HepG2 (cell line): ENCODE data around the gene SMKR1. TPM values are rescaled to one million over a fixed set of nuclear protein-coding genes. Genes with fewer than 3 reads are reported as not detected.

ENCODE experiments used
- ATAC-seq: fragments of 200-7000 bp; cut with Tn5 transposase; 3 replicates; pipeline ENCODE4 v1.9.1; 2020; ENCODE audit warnings: mild to moderate bottlenecking, moderate library complexity
- BruUV-seq: library from RNA; stranded (reverse); fragments of 400-500 nt; replicated peaks from 2 replicates; lab custom pipeline; 2021; lab: Mats Ljungman, UMichigan
- CTCF ChIA-PET: fragments of 300-600 bp; formaldehyde crosslinking; extraction: SDS; loops from one replicate; lab custom pipeline; 2021; ENCODE audit warnings: low total read pairs, inconsistent platforms, low intra/inter-chr PET ratio; lab: Yijun Ruan, JAX
- POLR2A ChIA-PET: fragments of 350-600 bp; sonication (Branson Sonifier 250); formaldehyde crosslinking; loops from one replicate; lab custom pipeline; 2020; ENCODE audit warnings: antibody characterized with exemption, inconsistent platforms; lab: Yijun Ruan, JAX
- DNase-seq: peaks from one replicate; pipeline ENCODE4 v3.0.0-alpha.2; 2015; ENCODE audit warnings: low spot score
- FAIRE-seq: peaks from 3 replicates; lab custom pipeline; 2011; peaks lifted over from hg19 to GRCh38; lab: Jason Lieb, UNC
- H2AFZ ChIP-seq: one replicate; pipeline ENCODE4 v1.6.1; 2011; ENCODE audit warnings: low read length, inconsistent platforms
- H3K27ac ChIP-seq: fragments of 300-600 bp; 3 replicates; pipeline ENCODE4 v1.8.0; 2011; ENCODE audit warnings: mixed run types, mild to moderate bottlenecking, mixed read lengths, low read length, inconsistent platforms; ENCODE audit not compliant: insufficient read depth; ENCODE audit errors: extremely low read length
- H3K27me3 ChIP-seq, 2 experiments: fragments of 200-600 bp in 1 of 2; 2 replicates in 1 of 2; 3 replicates in 1 of 2; pipeline versions ENCODE4 v1.6.0 to v1.8.0; 2011; ENCODE audit warnings: low read length in 2 of 2, mild to moderate bottlenecking in 2 of 2, moderate library complexity in 2 of 2, inconsistent platforms in 1 of 2; ENCODE audit not compliant: insufficient read depth in 2 of 2, control insufficient read depth in 1 of 2
- H3K36me3 ChIP-seq, 2 experiments: fragments of 200-600 bp in 1 of 2; replicated peaks in 1 of 2; 2 replicates in 1 of 2; 3 replicates in 1 of 2; pipeline versions ENCODE4 v1.5.1 to v1.8.0; 2011; ENCODE audit warnings: low read length in 2 of 2, inconsistent platforms in 1 of 2; ENCODE audit not compliant: insufficient read depth in 2 of 2, control insufficient read depth in 1 of 2
- H3K4me1 ChIP-seq: 2 replicates; pipeline ENCODE4 v1.5.1; 2012; ENCODE audit warnings: low read length, inconsistent platforms; ENCODE audit not compliant: insufficient read depth
- H3K4me2 ChIP-seq: 2 replicates; pipeline ENCODE4 v1.6.0; 2011; ENCODE audit warnings: low read depth, low read length, inconsistent platforms
- H3K4me3 ChIP-seq, 3 experiments: fragments of 200-600 bp in 1 of 3; sonication (generic), shearing (Covaris generic) in 1 of 3; replicated peaks in 1 of 3; 2 replicates each; pipeline ENCODE4 v1.5.1; 2011 to 2016; ENCODE audit warnings: low read length in 3 of 3, inconsistent platforms in 2 of 3, low read depth in 2 of 3, mild to moderate bottlenecking in 2 of 3, control low read depth in 1 of 3, mixed read lengths in 1 of 3; ENCODE audit not compliant: insufficient read depth in 1 of 3
- H3K79me2 ChIP-seq: one replicate; pipeline ENCODE4 v1.6.1; 2011; ENCODE audit warnings: low read length, inconsistent platforms; ENCODE audit not compliant: insufficient read depth
- H3K9ac ChIP-seq: 2 replicates; pipeline ENCODE4 v1.6.0; 2011; ENCODE audit warnings: mild to moderate bottlenecking, low read depth, low read length, inconsistent platforms; ENCODE audit not compliant: insufficient read depth
- H3K9me3 ChIP-seq: 2 replicates; pipeline ENCODE4 v1.5.1; 2012; ENCODE audit warnings: mild to moderate bottlenecking, low read length
- H4K20me1 ChIP-seq: 2 replicates; pipeline ENCODE4 v1.6.0; 2011; ENCODE audit warnings: inconsistent platforms, mild to moderate bottlenecking, low read length, moderate library complexity; ENCODE audit not compliant: insufficient read depth
- HDAC2 ChIP-seq: sonication (generic); formaldehyde crosslinking; IDR thresholded peaks from 2 replicates; pipeline ENCODE4 v1.4.0; 2020; ENCODE audit warnings: missing genetic modification reagents
- MATR3 ChIP-seq: sonication (generic); formaldehyde crosslinking; IDR thresholded peaks from 2 replicates; pipeline ENCODE4 v1.4.0; 2020; ENCODE audit warnings: missing genetic modification reagents
- MXD4 ChIP-seq: IDR thresholded peaks from 2 replicates; pipeline ENCODE4 v1.6.1; 2016; ENCODE audit warnings: mild to moderate bottlenecking, missing biosample characterization, missing genetic modification reagents
- TARDBP ChIP-seq: sonication (generic); formaldehyde crosslinking; IDR thresholded peaks from 2 replicates; pipeline ENCODE4 v1.8.0; 2022; ENCODE audit warnings: mild to moderate bottlenecking, missing genetic modification reagents
- TBX2 ChIP-seq: sonication (generic); formaldehyde crosslinking; IDR thresholded peaks from 2 replicates; pipeline ENCODE4 v1.5.0; 2020; ENCODE audit warnings: missing genetic modification reagents, mild to moderate bottlenecking, borderline replicate concordance
- ZNF205 ChIP-seq: IDR thresholded peaks from 2 replicates; pipeline ENCODE4 v1.6.1; 2018; ENCODE audit warnings: missing biosample characterization, missing genetic modification reagents
- ZNF460 ChIP-seq: sonication (generic); formaldehyde crosslinking; IDR thresholded peaks from 2 replicates; pipeline ENCODE4 v1.5.1; 2020; ENCODE audit warnings: missing genetic modification reagents, mild to moderate bottlenecking, borderline replicate concordance
- ZNF660 ChIP-seq: sonication (generic); formaldehyde crosslinking; IDR thresholded peaks from 2 replicates; pipeline ENCODE4 v1.5.1; 2020; ENCODE audit warnings: mild to moderate bottlenecking, low read depth, missing genetic modification reagents, borderline replicate concordance
- ZNF772 ChIP-seq: sonication (generic); formaldehyde crosslinking; IDR thresholded peaks from 2 replicates; pipeline ENCODE4 v1.5.0; 2020; ENCODE audit warnings: mild to moderate bottlenecking, missing genetic modification reagents
- in situ Hi-C: cut with HindIII; loops from 2 replicates; pipeline ENCODE4 v1.10.0; 2017; ENCODE audit warnings: low pct_unique_long_range_greater_than_20kb; ENCODE audit not compliant: extremely low pct_ligation_motif_present
- intact Hi-C: fragments of 100-400 bp; cut with micrococcal nuclease; formaldehyde crosslinking; loops from one replicate; pipeline ENCODE4 v1.10.0; 2022; ENCODE audit not compliant: unreplicated experiment
- polyA plus RNA-seq, 8 experiments: library from polyadenylated mRNA; depleted of rRNA in 3 of 8; stranded (reverse) in 7 of 8; unstranded in 1 of 8; fragments of >200 nt; fragmentation: Illumina TruSeq in 4 of 8; extraction: Trizol in 4 of 8; gene quantifications; 2 replicates each; pipeline versions ENCODE4 v1.2.1 to v1.2.3, GENCODE V29; 2011 to 2016; ENCODE audit warnings: low read depth in 4 of 8, missing spikeins in 1 of 8, mixed read lengths in 1 of 8; ENCODE audit not compliant: insufficient read depth in 1 of 8
- total RNA-seq, 5 experiments: library from RNA; depleted of rRNA; stranded (reverse); fragments of >200 nt; fragmentation: Illumina TruSeq; extraction: Trizol; gene quantifications; 2 replicates each; pipeline ENCODE4 v1.2.3, GENCODE V29; 2016; ENCODE audit warnings: low read depth in 1 of 5
- TF ChIP-seq, protein P1 (sequence below): sonication (generic); formaldehyde crosslinking; IDR thresholded peaks from 2 replicates; pipeline ENCODE4 v1.5.1; 2020; ENCODE audit warnings: mild to moderate bottlenecking, missing genetic modification reagents, borderline replicate concordance
- TF ChIP-seq, protein P2 (sequence below): fragments of 450-650 bp; IDR thresholded peaks from 2 replicates; pipeline ENCODE4 v1.6.1; 2016

The SMKR1 gene
- total and polyA plus RNA-seq, 2 of the 13 experiments (the other 11 are each of a cell fraction or from before 2014, with no cell fraction given): 0.07 TPM; not detected in 1

DNA sequence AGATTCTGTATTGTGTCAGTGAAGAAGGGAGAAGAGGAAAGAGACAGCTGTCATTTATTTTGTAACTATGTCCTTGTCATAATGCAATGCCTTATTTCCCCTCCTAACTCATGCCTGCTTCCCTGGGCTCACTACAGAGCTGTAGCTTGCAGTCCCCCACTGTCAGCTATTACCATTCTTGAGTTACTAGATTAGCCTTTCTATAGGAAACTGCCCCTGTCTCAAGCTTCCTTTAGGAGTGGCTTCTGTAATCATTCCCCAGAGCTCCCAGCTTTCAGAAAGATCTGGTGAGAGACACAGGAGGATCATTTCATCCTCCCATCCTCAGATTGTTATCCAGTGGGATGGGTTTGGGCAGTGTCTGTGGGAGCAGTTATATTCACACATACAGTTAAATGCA is 32.4 kb upstream of the SMKR1 start:
- no peaks in the 10 kb centered on the region for H3K27me3 ChIP-seq
- ATAC-seq (no peak), DNase-seq (no peak), FAIRE-seq (no peak)
- ChIA-PET CTCF (no interaction called here), POLR2A (no interaction called here)
- in situ Hi-C loops (no loop called here), intact Hi-C loops (no loop called here)
- H3K9ac ChIP-seq: no peak overlapping the region
- no peak overlapping the region for H3K4me3 ChIP-seq
- no peaks in the 10 kb centered on the region for H3K9me3 ChIP-seq
- H3K79me2 ChIP-seq: no peaks in the 10 kb centered on the region
- no peak overlapping the region for H2AFZ ChIP-seq
- TF ChIP-seq, protein P1, sequence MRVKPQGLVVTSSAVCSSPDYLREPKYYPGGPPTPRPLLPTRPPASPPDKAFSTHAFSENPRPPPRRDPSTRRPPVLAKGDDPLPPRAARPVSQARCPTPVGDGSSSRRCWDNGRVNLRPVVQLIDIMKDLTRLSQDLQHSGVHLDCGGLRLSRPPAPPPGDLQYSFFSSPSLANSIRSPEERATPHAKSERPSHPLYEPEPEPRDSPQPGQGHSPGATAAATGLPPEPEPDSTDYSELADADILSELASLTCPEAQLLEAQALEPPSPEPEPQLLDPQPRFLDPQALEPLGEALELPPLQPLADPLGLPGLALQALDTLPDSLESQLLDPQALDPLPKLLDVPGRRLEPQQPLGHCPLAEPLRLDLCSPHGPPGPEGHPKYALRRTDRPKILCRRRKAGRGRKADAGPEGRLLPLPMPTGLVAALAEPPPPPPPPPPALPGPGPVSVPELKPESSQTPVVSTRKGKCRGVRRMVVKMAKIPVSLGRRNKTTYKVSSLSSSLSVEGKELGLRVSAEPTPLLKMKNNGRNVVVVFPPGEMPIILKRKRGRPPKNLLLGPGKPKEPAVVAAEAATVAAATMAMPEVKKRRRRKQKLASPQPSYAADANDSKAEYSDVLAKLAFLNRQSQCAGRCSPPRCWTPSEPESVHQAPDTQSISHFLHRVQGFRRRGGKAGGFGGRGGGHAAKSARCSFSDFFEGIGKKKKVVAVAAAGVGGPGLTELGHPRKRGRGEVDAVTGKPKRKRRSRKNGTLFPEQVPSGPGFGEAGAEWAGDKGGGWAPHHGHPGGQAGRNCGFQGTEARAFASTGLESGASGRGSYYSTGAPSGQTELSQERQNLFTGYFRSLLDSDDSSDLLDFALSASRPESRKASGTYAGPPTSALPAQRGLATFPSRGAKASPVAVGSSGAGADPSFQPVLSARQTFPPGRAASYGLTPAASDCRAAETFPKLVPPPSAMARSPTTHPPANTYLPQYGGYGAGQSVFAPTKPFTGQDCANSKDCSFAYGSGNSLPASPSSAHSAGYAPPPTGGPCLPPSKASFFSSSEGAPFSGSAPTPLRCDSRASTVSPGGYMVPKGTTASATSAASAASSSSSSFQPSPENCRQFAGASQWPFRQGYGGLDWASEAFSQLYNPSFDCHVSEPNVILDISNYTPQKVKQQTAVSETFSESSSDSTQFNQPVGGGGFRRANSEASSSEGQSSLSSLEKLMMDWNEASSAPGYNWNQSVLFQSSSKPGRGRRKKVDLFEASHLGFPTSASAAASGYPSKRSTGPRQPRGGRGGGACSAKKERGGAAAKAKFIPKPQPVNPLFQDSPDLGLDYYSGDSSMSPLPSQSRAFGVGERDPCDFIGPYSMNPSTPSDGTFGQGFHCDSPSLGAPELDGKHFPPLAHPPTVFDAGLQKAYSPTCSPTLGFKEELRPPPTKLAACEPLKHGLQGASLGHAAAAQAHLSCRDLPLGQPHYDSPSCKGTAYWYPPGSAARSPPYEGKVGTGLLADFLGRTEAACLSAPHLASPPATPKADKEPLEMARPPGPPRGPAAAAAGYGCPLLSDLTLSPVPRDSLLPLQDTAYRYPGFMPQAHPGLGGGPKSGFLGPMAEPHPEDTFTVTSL (CRISPR knock-in tag): no peak
- TF ChIP-seq, protein P2, sequence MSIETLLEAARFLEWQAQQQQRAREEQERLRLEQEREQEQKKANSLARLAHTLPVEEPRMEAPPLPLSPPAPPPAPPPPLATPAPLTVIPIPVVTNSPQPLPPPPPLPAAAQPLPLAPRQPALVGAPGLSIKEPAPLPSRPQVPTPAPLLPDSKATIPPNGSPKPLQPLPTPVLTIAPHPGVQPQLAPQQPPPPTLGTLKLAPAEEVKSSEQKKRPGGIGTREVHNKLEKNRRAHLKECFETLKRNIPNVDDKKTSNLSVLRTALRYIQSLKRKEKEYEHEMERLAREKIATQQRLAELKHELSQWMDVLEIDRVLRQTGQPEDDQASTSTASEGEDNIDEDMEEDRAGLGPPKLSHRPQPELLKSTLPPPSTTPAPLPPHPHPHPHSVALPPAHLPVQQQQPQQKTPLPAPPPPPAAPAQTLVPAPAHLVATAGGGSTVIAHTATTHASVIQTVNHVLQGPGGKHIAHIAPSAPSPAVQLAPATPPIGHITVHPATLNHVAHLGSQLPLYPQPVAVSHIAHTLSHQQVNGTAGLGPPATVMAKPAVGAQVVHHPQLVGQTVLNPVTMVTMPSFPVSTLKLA: no peak
- TF ChIP-seq ZNF460 (CRISPR knock-in tag) (no peak), ZNF660 (CRISPR knock-in tag) (no peak), MATR3 (CRISPR knock-in tag) (no peak), TBX2 (CRISPR knock-in tag) (no peak), MXD4 (CRISPR knock-in tag) (no peak), HDAC2 (CRISPR knock-in tag) (no peak), ZNF205 (CRISPR knock-in tag) (no peak), TARDBP (no peak), ZNF772 (CRISPR knock-in tag) (no peak)
- H3K36me3 ChIP-seq: peaks cover 0 to 4% of the 10 kb centered on the region in 2 experiments; a peak in 1 of 5 replicates
- no peaks in the 10 kb centered on the region for H4K20me1 ChIP-seq
- no peak overlapping the region for H3K4me2 ChIP-seq
- no peak overlapping the region for H3K27ac ChIP-seq
- no peaks in the 10 kb centered on the region for H3K4me1 ChIP-seq
- no TSS peak for BruUV-seq
